Activated CD8-positive, alpha-beta memory T cell treated with anti-CD3 and anti-CD28 coated beads, Interleukin-2, amount 50 U/mL, for 24 hours (primary cell): ENCODE measurements around the gene BRD4.

Experiments used
- DNase-seq: peaks from one replicate; pipeline ENCODE4 v3.0.0-alpha.2; 2020; ENCODE audit errors: extremely low read depth

Gene BRD4

DNA sequence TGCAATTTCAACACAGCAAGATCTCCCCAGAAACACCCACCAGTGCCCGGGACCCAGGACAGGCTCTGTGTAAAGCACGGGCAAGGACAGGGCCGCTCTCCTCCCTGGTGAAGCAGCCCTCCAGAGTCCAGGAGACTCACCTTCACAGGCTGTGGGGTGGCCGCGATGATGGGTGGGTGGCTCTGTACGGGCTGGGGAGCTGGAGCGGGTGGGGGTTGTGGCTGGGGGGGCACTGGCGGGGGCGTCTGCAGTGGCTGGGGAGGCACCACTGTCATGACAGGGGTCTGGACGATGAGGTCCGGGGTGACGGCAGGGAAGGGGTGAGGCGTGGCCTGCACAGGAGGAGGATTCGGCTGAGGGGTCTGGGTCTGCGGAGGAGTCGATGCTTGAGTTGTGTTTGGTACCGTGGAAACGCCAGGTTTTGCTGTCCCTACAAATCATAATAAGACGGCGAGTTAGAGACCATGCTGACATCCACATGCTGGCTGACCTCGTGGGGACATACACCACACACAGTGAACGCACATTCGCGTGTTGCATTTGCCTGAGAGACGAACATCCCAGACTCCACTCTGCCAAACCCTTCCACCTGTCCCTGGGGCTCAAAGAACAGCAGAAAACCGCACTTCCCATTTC lies 67.0 kb downstream of the BRD4 start:
- DNase-seq: no peak

DNA sequence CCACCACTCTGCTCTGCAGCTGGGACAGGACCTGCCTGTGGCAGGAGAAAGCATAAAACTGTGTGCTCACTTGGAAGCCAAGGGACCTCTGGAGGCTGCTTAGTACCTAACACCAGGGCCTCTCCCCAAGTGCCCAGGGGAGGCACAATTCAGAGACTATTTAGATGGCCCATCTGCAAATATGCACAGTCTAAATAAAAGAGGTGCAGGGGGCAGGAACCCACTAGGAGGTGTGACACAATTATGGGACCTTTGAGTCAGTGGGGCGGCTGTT lies 67.5 kb downstream of the BRD4 start:
- no peak for DNase-seq

DNA sequence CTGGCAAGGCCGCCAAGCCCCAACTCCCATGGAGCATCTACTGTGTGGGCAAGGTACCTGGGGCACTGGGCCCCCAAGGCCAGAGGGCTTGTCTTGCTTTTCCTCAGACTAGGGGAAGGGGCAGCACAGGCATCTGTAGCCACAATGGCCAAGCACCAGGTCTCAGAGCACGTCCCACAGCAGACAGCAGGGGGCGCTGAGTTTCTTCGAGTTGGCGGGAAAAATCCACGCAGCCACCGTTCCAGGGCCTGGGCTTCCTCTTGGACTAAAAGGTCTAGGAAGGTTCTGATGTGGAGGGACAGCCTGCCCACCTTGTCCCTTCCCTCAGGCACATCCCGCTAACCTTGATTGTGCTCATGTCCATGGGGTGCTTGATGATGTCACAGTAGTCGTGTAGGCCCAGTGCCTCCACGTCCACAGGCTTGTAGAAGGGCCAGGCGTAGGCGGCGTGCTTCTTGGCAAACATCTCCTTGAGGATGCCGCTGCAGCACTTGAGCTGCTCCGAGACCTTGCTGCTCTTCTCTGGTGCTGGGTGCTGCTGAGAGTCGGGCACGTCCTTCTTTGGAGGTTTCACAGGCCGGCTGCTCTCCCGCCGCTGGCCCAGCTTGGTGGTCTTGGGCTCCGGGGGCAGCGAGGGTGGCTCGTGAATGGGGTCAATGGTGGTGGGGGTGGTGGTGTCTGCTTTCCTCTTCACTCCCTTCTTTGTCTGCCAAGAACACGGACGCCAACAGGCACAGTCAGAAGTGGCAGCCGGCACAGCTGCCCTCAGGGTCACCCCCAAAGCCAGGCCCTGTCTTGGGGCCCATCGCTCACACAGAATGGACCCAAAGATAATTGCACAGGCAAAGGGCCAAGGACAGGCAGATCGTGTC lies 68.0 kb downstream of the BRD4 start:
- DNase-seq: peak; percentile 34

DNA sequence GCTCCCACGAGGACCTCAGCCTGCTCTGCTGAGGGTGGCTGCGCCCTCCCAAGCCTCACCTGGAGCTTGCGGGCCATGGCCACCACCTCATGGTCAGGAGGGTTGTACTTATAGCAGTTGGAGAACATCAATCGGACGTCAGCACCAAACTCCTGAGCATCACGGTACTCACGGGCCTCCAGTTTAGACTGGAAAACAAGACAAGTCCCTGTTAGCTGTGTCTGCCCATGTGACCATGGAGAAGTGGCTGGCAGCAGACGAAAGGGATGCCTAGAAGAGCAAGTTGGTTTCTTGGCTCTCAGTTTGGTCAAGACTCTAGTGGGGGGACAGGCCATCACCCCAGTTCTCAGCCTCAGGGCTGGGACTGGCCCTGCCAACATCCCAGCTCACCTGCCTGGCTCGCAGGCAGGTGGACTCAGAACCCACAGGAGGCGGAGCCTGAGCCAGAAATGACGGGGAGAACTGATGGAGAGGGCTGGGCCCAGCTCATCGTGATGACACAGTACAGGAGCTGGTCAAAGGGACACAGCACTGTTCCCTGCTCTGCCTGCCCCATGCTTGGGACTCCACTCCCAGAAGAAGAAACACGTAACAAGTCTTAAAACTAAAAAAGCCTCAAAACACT lies 68.9 kb downstream of the BRD4 start:
- no peak for DNase-seq

DNA sequence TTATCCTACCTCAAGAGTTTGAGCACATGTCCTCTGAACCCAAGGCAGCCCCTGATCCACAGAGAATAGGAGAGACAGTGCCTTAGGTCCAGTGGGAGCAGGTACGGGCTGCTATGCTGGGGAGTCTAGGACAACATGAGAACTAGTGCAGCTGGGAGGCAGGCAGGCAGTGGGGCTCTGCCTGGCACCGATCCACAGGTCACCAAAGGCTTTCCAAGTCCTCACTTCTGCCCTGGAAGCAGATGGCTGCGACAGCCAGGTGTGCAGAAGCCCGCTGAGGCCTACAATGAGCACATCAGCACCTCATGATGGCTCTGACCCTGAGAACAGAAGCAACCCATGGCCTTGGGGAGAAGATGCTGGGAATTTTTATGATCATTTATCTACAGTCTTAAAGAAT lies 70.3 kb downstream of the BRD4 start:
- DNase-seq: no peak

DNA sequence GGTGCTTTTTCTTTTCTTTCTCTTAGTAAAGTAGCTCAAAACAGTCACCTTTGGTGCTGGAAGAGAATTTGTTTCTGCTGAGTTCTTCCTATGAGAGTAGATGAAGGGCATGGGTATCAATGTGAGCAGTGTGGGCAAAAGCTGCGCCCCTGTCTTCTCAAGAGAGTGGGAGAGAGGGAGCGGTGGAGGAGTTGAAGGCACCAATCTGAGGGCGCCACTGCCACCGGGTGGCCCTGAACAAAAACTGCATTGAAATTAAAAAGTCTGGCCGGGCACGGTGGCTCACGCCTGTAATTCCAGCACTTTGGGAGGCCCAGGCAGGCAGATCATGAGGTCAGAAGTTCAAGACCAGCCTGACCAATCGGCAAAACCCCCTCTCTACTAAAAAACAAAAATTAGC lies 71.4 kb downstream of the BRD4 start:
- DNase-seq: no peak

DNA sequence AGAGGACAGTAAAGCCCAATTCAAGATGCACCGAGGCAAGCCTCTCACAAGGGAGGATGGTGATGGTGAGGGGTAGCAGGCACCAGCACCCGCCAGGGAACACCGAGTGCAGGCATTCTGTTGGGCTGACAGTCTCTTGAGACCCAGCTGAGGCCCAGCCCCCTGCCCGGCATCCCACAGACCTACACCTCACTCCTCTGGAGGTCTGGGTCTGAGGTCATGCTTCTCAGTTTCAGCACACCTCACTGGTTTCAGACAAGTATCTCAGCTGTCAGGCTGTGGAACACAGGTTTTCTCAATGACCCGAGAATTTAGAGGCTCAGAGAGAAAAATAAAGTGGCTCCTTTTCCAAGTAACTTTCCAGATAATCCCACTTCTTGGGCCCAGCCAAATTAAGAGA lies 72.4 kb downstream of the BRD4 start:
- no peak for DNase-seq

DNA sequence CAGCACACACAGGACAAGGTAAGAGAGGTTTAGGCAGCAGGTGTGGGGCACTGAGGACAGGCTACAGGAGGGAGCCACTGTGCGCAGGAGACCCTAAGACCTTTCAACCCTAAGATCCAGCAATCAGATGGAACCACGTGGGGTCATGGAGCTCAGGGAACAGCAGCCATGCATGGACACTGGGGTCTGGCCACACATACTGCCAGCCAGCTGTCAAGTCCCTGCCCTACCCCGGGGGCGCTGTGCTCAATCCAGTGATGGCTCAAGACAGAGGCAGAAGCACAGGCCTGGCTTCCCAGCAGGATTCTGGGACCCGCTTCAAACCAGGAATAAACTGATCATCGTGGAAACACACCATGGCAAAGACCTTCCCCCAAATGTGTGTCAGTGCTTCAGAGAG lies 74.6 kb downstream of the BRD4 start:
- no peak for DNase-seq

DNA sequence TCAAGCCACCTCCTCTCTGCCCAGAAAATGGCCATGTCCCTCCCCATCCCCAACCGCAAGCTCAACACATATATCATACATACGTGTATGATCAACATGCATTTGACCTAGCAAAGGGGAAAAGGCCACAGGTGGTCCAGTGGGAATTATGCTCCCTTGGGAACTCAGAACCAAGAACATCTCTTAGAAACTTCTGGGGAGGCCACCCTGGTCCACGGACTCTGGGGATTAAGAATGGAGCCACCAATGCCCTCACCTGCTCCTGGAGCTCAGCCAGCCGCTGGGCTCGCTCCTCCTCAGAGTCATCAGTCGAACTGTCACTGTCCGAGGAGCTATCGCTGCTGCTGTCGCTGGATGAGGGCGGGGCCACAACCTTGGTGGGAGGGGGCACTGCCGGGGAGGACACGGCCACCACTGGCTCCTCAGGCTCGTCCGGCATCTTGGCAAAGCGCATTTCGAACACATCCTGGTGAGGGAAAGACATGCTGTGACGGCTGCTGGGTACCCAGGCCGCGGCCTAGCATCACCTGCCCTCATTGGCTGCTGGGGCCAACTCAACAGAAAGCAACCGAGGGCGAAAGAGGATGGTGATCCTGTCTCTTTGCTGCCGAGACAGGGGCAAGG lies 75.5 kb downstream of the BRD4 start:
- no peak for DNase-seq

DNA sequence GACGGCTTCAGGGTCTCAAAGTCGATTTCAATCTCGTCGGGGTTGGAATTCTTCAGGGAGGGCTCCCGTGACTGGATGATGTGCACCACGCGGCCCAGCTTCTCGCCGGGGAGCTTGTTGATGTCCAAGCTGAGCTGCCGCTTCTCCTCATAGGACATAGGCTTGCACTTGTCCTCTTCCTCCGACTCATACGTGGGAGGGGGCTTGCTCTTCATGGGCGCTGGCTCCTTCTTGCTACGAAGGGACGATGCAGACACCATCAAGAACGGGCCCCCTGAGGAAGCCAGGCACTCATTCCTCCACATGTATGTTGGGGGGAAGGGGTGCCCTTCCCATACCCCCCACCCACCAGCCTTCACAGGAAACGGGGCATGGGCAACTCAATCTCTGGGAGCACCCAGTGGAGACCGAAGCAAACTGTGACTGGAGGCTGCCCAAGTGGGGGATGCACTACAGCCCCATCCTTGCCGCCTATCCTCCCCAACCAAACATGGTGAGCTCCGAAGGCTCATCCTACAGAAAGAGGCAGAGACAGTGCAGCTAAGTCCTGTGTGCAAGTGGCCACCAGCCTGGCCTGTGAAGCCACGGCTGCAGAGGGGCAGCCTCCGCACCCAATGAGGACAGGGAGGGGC lies 76.9 kb downstream of the BRD4 start:
- no peak for DNase-seq

DNA sequence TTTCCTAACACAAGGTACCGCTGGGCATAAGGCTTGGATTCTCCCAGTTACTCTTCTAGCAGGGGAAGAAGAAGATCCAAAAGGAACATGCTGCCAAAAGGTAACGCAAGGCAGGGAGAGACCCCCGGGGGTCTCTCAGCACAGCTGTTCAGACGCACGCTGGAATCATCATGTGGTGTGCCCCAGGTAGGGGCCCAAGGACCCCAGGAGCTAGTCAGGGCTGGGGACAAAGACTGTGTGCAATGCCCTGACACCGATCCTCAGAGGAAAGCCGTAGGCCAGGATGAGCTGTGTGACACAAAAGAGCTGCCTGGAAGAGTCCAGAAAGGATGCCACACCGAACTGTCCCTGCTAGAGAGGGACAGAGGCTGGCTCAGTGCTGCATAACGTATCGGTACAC lies 77.8 kb downstream of the BRD4 start:
- DNase-seq: no peak

DNA sequence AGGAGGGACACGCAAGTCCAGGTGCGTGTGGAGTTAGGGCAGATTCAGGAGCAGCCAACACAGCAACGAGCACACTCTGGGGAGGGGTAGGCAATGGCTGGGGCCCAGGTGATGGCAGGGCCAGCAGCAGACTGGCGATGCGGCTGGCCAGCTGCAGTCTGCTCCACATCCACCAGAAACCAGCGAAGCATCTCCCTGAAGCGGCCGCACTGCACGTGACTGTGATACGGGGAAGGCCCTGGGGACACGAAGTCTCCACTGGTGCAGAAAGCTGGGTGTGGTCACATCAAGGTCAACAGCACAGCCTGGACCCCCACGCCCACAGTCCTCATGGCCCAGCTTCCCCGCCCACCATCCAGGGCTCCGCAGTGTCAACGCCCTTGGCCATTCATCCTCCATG lies 78.8 kb downstream of the BRD4 start:
- no peak for DNase-seq

DNA sequence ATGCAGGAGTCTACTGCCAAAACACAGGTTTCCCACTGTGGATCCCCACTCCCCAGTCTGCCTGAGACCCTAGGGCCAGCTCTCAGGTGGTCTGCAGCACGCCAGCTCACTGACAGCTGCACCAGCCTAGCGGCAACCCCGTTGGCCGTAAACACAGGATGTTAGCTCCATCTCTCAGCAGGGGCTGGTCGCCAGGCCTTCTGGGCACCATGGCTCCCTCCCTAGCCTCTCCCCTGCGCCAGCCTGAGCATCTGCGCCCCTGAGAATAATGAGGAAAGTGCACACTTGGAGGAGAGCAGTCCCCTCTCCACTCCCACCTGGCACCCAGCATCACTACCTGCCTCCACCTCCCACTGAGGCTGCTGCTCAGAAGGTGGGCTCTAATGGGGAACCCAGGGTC lies 79.3 kb downstream of the BRD4 start:
- DNase-seq: no peak

DNA sequence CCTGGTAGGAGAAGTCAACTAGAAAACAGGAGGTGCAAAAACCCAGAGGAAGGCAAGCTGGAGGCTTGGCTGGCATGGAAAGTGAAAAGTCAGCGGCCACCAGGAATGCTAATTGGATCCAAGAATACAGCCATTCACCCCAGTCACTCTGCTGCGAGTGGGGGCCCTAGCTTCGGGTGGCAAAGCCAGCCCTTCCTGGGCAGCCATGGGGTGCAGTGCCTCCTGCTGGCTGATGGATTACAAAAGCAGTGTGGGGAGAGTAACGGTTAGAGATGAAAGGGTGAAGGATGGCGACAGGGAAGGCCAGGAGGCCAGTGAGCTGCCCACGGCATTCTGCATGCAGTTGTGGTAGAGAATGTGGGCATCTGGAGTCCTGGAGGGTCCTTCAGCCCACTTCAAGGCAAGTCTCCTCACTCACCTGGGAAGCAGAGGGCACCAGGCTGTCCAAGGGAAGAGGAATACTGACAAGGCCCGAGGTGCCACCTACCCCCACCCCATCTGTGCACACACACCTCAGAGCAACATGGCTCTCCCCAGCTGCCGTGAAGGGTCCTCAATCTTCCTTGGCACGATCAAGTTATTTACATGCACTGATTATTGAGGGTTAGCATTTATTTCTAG lies 79.8 kb downstream of the BRD4 start:
- DNase-seq: no peak

DNA sequence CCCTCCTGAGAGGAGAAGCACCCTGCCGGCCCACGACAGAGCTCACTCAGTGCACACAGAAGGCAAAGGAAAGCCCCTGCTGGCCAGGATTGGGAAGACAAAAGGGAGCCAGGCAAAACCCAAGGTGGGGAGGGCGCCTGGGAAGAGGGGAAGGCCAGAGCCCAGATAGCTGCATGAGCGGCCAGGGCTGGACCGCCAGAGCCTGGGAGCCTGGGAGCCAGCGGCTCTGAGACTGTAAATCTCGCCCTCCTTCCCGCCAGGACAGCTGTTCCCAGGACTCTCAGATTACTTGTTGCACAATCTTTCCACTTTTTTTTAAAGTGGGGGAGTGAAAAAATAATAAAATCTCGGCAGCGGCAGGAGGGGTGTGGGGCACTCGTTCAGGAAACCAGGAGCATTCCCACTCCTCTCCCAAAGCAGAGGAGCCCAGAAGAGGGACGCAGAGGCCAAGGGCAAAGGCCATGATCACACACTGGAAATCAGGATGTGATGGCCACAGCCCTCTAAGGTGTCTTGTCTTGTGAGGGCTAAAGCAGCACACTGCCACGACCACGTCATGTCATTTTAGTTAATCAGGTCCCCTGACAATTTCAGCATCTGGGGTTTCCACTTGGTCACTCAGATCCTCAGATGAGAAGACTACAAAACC lies 80.5 kb downstream of the BRD4 start:
- no peak for DNase-seq

DNA sequence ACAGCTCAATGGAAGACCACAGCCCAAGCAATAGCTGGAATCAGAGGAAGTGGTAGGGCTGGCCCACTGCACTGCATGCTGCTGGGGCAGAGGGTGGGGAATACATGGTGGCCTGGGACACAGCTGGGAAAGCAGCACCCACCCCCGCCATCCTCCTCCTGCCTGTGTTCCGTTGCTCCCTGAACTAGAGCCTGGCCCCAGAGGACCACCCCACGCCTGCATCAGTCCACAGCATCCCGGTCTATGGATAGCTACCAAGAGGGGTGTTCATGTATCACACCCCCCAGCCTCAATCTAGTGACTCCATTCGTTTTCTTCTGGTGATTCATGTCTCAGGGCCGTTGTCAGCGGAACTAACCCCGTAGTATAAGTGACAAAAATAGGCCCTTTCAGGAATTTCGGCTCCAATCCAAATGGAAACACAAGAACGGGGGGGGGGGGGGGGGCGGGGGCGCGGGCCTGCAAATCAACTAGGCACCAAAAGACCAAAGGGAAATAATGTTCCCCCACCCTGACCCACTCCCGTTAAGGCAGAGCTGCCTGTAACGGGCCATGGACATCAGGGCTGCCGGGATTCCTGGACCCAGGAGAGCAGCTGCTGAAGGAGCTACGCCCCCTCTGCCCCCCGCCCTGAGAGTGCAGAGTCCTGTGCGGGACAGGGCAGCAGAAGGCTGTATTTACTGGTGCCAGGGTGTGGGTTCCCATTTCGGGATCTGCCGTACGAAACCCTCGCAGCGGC lies 81.2 kb downstream of the BRD4 start:
- no peak for DNase-seq

DNA sequence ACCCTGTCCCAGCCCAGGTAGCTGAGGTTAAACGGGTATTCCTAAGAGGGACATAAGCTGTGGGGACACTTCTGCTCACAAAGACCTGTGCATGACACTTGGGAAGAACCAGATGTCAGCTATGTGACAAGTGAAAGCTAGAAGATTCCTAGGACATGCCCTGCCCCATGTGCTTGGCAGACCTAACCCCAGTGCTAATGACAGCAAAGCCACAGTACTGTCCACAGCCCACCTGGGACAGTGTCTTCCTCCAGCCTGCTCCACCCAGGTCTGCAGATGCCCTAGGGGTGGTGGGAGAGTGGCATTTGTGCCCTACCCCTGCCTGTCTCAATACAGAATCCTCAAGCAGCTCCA lies 81.7 kb downstream of the BRD4 start:
- no peak for DNase-seq

DNA sequence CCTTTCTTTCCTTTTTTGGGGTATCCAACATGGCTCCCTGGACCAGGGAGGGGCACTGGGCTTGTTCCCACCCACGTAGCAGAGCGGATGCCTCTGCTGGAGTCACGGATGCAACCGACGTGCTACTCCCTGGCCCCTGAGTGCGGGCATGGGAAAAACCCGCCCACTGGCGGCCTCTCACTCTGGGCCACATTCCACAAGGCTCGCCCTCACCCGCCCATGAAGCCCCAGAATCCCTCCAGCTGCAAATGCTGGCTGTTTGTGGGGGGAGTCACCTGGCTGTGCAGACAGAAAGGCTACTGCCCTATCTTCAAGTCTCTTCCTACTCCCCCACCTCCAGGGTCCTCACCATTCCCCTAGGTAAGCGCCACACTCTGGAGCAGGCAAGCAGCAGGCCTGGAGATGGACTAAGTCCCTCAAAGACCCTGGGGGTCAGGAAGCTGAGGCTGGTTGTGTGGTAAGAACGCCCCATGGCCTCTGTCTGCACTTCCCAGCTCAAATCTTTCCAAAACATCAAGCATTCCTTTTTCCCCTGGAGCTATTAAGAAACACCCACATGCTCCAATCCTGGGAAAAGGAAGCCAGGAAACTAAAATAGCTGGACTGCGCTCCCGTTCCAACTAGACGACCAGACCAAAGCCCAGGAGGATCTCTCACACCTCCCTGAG lies 82.2 kb downstream of the BRD4 start:
- no peak for DNase-seq

DNA sequence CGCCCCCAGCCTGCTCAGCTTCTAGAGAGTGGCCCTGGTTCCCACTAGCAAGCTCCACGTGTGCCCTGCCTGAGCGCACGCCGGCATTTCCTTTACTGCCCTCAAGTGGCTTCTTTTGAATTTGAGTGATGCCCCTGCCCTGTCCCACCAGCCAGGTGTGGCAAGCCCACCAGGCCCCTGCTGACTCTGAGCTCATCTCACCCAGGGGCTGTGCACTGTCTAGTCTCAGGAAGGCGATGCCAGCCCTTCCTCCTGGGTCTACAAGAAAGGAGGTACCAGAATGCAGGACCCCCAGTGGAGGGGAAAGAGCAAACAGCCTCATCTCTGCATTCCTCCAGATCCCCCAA lies 82.8 kb downstream of the BRD4 start:
- no peak for DNase-seq
